GM10847 (cell line): Measurements from ENCODE around the gene MMS19.

Source experiments
- POLR2A ChIP-seq: IDR thresholded peaks from 2 replicates; pipeline ENCODE4 v1.6.1; 2011; ENCODE audit not compliant: insufficient read length; ENCODE audit errors: extremely low read depth

Gene MMS19

GRCh38 chr10:97517096-97517750 lies 19.0 kb upstream of the MMS19 start:
- TF ChIP-seq POLR2A = no peak

GRCh38 chr10:97515271-97515978 lies 17.2 kb upstream of the MMS19 start:
- TF ChIP-seq POLR2A = no peak

- TF ChIP-seq POLR2A = no peak
Observed at GRCh38 chr10:97514344-97514743, 16.1 kb upstream of the MMS19 start.

- no peak for TF ChIP-seq POLR2A
Observed at GRCh38 chr10:97512993-97513392, 14.8 kb upstream of the MMS19 start.

- TF ChIP-seq POLR2A = no peak
Observed at GRCh38 chr10:97511711-97512440, 13.7 kb upstream of the MMS19 start.

- TF ChIP-seq POLR2A = no peak
Observed at GRCh38 chr10:97510686-97511085, 12.5 kb upstream of the MMS19 start.

- TF ChIP-seq POLR2A = no peak
Observed at GRCh38 chr10:97509120-97509680, 11.0 kb upstream of the MMS19 start.

- no peak for TF ChIP-seq POLR2A
Observed at GRCh38 chr10:97508342-97508741, 10.1 kb upstream of the MMS19 start.

- TF ChIP-seq POLR2A = no peak
Observed at GRCh38 chr10:97506199-97506991, 8.2 kb upstream of the MMS19 start.

GRCh38 chr10:97505152-97505551 lies 6.9 kb upstream of the MMS19 start:
- TF ChIP-seq POLR2A = no peak

GRCh38 chr10:97503406-97503805 lies 5.2 kb upstream of the MMS19 start:
- no peak for TF ChIP-seq POLR2A

GRCh38 chr10:97502916-97503315 lies 4.7 kb upstream of the MMS19 start:
- TF ChIP-seq POLR2A = no peak

- TF ChIP-seq POLR2A = no peak
Observed at GRCh38 chr10:97500297-97500575, 2.0 kb upstream of the MMS19 start.

- no peak for TF ChIP-seq POLR2A
Observed at GRCh38 chr10:97499561-97500296, 1.5 kb upstream of the MMS19 start.
